Middle frontal gyrus (tissue), 1 donor: ENCODE results near the gene ARHGEF38.

Experiments used
- DNase-seq: peaks from one replicate; pipeline ENCODE4 v3.0.0-alpha.2; 2015; ENCODE audit warnings: low spot score; ENCODE audit errors: extremely low spot score

Gene ARHGEF38

GRCh38 chr4:105556206-105556605, 3.8 kb downstream of the ARHGEF38 start:
- DNase-seq, result no peak

DNA sequence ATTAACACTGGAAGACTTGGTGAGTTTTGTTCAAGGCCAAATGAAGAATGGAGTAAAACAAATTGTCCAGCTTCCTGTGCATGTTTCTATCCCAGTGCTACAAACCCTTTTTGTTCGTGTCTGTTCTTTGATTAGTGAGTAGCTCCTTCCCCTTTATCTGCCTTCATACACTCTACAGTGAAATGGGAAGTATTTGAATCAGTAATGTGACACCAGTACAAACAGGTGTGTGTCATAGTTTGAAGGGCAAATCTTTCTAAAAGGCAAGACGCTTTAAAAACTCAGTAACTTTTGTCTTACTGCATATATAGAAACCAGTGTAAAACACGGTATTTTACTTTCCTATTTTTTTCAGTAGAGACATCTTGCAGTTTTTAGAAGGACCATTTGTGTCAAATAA, 5.9 kb downstream of the ARHGEF38 start:
- DNase-seq, result no peak

GRCh38 chr4:105560421-105560848, 8.0 kb downstream of the ARHGEF38 start:
- no peak for DNase-seq

GRCh38 chr4:105563352-105563751, 10.9 kb downstream of the ARHGEF38 start:
- no peak for DNase-seq

GRCh38 chr4:105568584-105568983, 16.2 kb downstream of the ARHGEF38 start:
- DNase-seq, result no peak

- DNase-seq, result no peak
Observed at GRCh38 chr4:105569057-105569865, 16.8 kb downstream of the ARHGEF38 start.

GRCh38 chr4:105569866-105570236, 17.4 kb downstream of the ARHGEF38 start:
- no peak for DNase-seq

DNA sequence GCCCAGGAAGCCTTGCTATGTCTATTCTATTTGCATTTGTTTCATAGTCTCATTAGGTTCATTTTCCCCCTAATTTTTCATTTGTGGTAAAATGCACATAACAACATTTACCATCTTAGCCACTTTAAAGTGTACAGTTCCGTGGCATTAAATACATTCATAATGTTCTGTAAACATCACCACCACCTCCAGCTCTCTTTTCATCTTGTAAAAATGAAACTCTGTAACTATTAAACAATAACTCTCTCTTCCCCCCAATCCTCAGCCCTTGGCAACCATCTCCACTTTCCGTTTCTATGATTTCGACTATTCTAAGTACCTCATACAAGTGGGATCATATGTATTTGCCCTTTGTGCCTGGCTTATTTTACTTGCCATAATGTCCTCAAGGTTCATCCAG, 19.9 kb downstream of the ARHGEF38 start:
- DNase-seq, result no peak

DNA sequence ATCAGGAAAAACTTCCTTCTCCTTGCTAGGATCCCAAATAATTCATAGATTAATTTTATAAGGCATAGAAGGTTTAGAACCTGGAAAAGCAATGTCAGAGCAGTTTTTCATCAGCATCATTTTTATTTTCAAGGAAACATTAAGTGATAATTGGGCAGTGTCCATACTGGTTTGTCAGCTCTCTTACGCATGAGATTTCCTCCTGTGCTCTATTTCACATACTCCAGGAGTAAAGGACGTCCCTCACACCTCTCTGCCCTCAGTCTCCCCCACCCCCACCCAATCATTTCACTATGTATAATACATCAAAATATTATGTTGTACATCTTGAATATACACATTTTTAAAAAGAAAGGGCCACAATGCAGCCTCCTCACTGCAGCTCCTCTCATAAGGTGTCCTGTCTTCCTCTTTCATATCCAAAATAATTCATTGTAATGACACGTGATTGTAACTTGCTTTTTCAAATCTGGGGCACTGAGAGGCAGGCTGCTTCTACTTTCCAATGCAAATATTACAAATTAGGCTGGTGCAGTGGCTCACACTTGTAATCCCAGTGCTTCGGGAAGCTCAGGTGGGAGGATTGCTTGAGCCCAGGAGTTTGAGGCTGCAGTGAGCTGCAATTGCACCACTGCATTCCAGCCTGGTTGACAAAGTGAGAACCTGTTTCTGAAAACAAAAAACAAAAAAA, 34.4 kb downstream of the ARHGEF38 start:
- DNase-seq, result no peak

GRCh38 chr4:105587841-105588240, 35.4 kb downstream of the ARHGEF38 start:
- DNase-seq, result no peak

GRCh38 chr4:105588252-105588651, 35.8 kb downstream of the ARHGEF38 start:
- DNase-seq, result no peak

DNA sequence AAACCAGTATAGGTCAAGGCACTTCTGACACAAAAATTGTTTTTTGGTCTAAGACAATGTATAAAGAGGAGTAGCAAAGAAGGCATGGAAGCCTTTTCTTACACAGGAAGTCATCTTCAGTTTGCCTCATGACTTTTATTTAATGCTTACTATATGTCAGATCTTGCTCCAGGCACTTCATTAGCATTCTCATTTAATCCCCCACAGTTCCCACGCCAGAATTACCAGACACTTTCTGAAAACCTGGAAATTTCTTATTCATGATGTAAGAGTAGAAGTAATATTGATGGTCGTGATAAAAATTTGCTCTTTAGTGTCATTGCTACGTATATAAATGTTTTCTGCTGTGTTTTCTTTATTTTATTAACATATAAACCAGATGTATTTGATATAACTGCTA, 39.2 kb downstream of the ARHGEF38 start:
- no peak for DNase-seq

DNA sequence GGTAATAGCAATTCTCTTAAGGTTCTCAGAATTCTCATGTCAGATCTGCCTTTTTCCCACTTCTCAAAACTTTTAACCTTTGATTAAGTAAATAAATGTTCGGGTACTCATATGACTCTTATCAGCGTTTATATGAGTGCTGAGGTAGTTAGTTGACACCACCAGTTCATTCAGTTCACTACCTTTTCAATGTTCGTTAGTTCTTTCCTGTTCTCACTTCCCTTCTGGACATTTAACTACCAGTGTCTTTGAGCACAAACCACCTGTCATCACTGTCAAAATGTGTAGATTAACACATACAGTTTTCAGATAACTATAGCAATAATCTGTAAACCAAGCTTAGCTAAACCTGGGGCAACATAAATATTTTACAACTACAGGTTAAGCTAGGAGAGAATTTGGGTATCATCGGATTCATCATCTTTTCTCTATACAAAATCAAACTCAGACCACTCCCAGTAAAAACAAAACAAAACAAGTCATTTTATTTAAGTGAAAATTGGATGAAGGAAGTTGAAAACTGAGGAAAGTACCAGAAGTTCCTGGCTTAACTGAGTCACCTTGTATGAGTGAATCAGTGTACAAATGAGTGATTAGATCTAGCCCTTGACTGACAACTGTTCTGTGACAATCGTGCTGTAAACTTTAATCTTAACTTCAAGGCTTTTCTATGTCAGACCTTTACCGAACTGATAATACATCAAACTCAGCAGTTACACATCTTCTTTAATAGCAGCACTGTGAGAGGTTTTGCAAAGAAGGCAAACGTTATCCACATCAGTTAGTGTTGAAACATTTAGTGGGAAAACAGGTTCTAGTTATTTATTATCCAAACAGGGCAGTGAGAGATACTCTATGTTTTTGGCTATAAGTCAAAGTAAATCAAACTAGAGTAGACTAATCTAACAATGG, 41.9 kb downstream of the ARHGEF38 start:
- DNase-seq, result no peak

DNA sequence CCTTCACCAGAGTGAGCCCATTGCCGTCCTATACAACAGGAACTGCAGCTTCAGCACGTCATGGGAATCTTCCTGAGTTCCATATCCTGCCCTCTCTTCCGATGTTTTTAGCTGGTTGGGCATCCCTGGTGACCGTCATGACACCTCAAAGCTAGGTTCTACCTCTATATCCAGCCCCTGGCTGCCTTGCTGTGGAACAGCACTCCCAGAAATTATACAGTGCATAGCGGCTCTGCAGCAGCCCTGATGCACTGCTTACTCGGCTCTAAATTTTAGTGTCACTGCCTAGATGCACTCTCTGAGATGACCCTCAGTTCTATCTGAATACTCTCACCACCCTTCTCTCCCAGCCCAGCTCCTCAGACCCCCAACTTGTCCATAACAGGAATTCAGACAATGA, 44.3 kb downstream of the ARHGEF38 start:
- no peak for DNase-seq

DNA sequence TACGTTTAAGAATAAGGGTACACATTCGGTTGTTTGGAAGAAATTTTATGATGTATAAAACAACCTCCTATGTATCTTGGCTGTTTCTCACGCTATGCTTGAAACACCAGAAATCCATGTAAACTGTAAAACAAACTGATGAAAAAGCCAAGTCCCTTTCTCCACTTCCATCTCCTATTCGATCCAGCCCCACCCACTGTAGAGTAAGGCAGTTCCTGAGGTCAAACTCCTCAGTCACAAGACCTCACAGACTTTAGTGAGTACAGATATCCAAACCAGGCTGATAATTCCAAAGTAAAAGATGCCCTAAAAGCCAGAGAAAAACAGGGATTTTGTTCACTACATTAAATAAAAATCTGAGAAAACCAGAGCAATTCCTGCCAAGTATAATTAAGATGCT, 45.6 kb downstream of the ARHGEF38 start:
- no peak for DNase-seq

DNA sequence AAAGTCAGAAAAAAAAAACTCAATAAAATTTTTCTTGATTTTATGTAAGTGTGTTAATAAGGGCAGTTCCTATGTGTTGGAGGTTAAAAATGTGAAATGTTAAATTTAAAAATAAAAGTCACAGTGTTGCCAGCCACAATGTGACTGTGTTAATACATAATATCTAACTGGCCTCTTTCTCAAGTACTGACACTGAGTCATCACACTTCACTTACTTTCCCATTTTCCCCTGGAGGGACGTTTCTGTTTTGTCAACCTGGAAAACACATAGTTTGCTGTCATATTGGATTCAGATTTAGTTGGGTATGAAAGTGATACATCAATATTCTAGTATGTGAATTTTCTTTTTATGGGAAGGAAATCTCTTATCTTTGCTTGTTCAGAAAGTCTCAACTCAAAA, 46.4 kb downstream of the ARHGEF38 start:
- DNase-seq, result no peak

DNA sequence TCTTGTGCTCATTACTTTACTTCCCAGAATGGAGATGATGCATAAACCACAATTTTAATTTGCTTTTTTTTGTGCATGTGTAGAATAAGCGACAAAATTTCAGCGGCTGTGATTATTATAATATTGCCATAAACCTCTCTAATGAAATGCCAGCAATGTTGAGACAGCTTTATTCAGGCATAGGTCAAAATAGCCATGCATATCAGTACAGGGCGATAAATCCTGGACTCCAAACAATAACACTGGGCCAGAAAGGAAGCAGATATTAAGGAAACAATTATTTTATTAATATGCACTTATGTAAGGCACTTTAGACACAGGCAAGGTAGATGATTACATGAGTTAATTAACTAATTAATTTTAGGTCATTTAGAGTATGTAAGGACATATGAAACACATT, 47.1 kb downstream of the ARHGEF38 start:
- no peak for DNase-seq

DNA sequence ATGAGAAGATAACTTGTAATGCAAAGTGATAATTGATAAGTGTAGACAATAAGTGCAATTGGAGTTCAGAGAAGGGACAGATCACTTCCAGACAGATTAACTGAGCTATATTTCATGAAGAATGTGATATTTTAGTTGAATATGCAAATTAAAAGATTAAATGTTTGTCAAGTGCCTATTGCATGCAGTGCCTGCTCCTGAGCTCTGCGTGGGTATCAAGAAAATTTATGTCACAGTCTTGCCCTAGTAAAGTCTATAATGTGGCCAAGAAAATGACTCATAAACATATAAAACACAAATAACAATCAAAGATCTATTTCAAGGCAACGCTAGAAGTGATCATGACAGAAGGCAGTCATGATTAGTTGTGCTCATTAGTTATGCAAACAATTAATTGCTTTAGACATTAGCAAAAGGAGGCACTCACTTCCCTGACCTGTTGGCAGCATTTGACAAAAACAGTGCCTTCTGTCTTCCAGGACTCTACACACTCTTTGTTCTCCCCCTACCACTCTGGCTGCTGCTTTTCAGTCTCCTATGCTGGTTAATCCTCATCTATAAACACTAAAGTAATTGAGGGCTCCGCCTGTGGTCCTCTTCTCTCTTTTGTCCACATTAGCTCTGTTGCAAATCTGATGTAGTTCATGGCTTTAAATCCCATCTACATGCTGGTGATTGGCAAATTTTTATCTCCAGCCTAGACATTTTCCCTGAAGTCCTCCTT, 47.7 kb downstream of the ARHGEF38 start:
- no peak for DNase-seq

DNA sequence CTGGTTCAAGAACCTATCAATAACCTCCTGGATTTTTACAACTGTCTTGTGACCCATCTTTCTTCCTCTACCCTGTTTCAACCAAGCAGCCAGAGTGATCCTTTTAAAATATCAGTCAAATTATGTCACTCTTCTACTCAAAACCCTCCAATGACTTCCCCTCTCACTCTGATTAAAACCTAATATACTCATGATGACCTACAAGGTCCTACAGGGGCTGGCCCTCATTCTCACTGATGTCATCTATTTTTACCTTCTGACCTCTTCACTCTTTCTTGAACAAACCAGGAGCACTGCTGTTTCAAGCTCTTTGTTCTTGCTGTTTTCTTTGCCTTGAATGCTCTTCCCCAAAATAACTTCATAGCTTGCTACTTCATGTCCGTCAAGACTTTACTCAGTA, 48.5 kb downstream of the ARHGEF38 start:
- DNase-seq, result no peak

DNA sequence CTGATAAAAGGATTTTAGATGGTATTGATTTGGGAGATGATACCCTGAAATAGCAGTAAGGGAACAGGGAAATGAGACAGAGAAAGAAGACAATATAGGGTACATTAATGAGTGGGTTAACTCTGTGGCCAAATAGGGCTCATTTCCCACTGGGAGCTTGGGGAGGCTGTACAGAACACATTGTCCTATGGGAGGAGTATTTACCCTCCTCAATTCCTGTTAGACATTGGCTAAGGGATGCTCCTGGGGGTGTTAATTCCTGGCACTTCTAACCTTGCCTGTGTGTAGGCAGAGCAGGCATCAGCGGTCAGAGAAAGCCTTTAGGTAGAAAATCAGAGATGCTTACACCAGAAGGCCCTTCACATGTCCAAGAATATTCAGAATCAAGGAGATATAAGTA, 49.0 kb downstream of the ARHGEF38 start:
- no peak for DNase-seq

DNA sequence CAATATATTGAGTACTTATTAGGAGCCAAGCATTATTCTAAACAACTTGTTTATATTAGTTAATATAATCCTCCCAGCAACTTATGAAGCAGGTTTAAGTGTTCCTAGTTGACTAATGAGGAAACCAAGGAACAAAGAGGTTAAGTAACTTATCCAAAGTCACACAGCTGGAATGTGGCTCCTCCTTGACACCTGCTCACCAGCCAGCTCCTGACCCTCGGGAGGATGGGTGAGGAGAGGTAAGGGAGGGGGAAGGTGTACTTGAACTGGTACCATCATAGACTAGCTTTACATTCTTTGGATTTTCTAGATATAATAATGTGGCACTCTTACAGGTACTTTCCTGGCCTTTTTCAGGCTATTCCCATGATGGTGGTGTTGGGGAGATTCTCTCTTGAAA, 50.7 kb downstream of the ARHGEF38 start:
- DNase-seq, result no peak
